Adrenal gland (tissue), 12 donors: Measurements from ENCODE around the gene TP53AIP1. TPM values are rescaled to one million over a fixed set of nuclear protein-coding genes. Genes with fewer than 3 reads are reported as not detected.

Source experiments
- DNase-seq, 7 donors: peaks; one replicate each; pipeline ENCODE4 v3.0.0-alpha.2; 2019 to 2020
- H3K27ac ChIP-seq, 5 donors: fragments of 200-600 bp; sonication (generic) in 4 of 5; 1 replicate in 3 of 5; 2 replicates in 2 of 5; pipeline versions ENCODE4 v1.5.1 to v1.8.0; 2016 to 2020; ENCODE audit warnings: mild to moderate bottlenecking in 1 of 5
- H3K27me3 ChIP-seq: fragments of 200-600 bp; 2 replicates; pipeline ENCODE4 v1.8.0; 2021
- H3K36me3 ChIP-seq, 2 donors: fragments of 200-600 bp; replicated peaks in 1 of 2; 1 replicate in 1 of 2; 2 replicates in 1 of 2; pipeline versions ENCODE4 v1.5.1 to v1.8.0; 2018 to 2022
- H3K4me1 ChIP-seq, 2 donors: fragments of 200-600 bp; replicated peaks in 1 of 2; 1 replicate in 1 of 2; 2 replicates in 1 of 2; pipeline versions ENCODE4 v1.5.1 to v1.8.0; 2018 to 2021
- H3K4me3 ChIP-seq, 4 donors: fragments of 200-600 bp; sonication (generic) in 3 of 4; one replicate each; pipeline ENCODE4 v1.5.1; 2016 to 2018
- H3K9me3 ChIP-seq, 3 donors: fragments of 200-600 bp; sonication (generic) in 1 of 3; replicated peaks in 1 of 3; 1 replicate in 2 of 3; 2 replicates in 1 of 3; pipeline versions ENCODE4 v1.5.1 to v1.8.0; 2016 to 2021
- POLR2A ChIP-seq, 2 donors: fragments of 450-650 bp; IDR thresholded peaks; one replicate each; pipeline ENCODE4 v1.6.1; 2017; ENCODE audit warnings: antibody characterized with exemption in 2 of 2, mild to moderate bottlenecking in 2 of 2, moderate library complexity in 1 of 2
- whole genome bisulfite sequencing, 4 donors: extraction: QIAGEN DNeasy Blood & Tissue Kit in 2 of 4; methylation state at CpG; one replicate each; pipeline versions ENCODE4 v1.1.5 to v1.1.7; 2013 to 2017; 5-methylcytosine and 5-hydroxymethylcytosine counted together
- intact Hi-C, 2 donors: fragments of 100-400 bp; cut with DNase I; formaldehyde crosslinking; loops; one replicate each; pipeline versions ENCODE4 v1.14.1 to v1.15.0; 2022 to 2023
- polyA plus RNA-seq, 3 donors: library from polyadenylated mRNA; stranded (reverse); fragments of 200-250 nt in 2 of 3; fragments of 350-450 nt in 1 of 3; fragmentation: Illumina TruSeq in 1 of 3; extraction: RNeasy Lipid Tissue Mini Kit (QIAGEN cat#74804) in 1 of 3; gene quantifications; one replicate each; pipeline ENCODE4 v1.2.3, GENCODE V29; 2013 to 2014
- total RNA-seq, 9 donors: library from RNA; depleted of rRNA in 4 of 9; stranded (reverse); fragments of >200 nt in 4 of 9; fragments of 120-200 nt in 1 of 9; fragmentation: NEBNext Ultra II Directional in 1 of 9; extraction: Animal tissue kit (Norgen Biotek cat#: 25700) in 1 of 9; gene quantifications; one replicate each; pipeline versions ENCODE4 v1.1.0 to v1.2.4, GENCODE V29; 2013 to 2023
- TF ChIP-seq, protein P1 (sequence below), 6 experiments: fragments of 450-650 bp in 4 of 6; fragments of 200-600 bp in 2 of 6; sonication (generic) in 1 of 6; IDR thresholded peaks; 1 replicate in 5 of 6; 2 replicates in 1 of 6; pipeline versions ENCODE4 v1.5.1 to v1.8.0; 2016 to 2021; ENCODE audit warnings: antibody characterized with exemption in 6 of 6, mild to moderate bottlenecking in 2 of 6, moderate library complexity in 1 of 6
- donor health status: healthy with polysubstance abuse.
- donor health status: Bipolar disorder and iron deficiency.
- donor health status: DM: yes; HTN: yes; CAD: no.
- donor health status: DM: no; HTN: no; CAD: no.
- donor health status: DM: no; HTN: no; CAD: no.
- donor health status: DM: yes; HTN: yes; CAD: no.

The TP53AIP1 gene
- total and polyA plus RNA-seq, 12 donors: 0.11 to 1.7 (median 0.30) TPM; not detected in 2

DNA sequence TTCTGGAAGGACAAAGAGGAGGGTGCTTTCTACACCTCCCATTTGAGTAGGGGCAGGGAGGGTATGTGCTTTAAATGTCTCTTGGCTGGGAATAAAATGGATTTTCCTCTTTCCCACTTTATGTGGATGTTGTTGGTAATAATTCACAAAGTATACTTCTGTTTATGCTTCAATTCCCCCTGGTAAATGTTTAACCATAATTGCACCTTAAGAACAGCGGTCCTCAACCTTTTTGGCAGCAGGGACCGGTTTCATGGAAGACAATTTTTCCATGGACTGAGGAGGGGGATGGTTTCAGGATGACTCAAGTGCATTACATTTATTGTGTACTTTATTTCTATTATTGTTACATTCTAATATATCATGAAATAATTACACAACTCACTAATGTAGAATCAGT lies 4.0 kb upstream of the TP53AIP1 start:
- no peak overlapping the region for H3K4me3 ChIP-seq
- H3K27ac ChIP-seq: no peak overlapping the region
- no peak for TF ChIP-seq POLR2A (IDR thresholded peaks at IDR 0.05)
- TF ChIP-seq, protein P1, sequence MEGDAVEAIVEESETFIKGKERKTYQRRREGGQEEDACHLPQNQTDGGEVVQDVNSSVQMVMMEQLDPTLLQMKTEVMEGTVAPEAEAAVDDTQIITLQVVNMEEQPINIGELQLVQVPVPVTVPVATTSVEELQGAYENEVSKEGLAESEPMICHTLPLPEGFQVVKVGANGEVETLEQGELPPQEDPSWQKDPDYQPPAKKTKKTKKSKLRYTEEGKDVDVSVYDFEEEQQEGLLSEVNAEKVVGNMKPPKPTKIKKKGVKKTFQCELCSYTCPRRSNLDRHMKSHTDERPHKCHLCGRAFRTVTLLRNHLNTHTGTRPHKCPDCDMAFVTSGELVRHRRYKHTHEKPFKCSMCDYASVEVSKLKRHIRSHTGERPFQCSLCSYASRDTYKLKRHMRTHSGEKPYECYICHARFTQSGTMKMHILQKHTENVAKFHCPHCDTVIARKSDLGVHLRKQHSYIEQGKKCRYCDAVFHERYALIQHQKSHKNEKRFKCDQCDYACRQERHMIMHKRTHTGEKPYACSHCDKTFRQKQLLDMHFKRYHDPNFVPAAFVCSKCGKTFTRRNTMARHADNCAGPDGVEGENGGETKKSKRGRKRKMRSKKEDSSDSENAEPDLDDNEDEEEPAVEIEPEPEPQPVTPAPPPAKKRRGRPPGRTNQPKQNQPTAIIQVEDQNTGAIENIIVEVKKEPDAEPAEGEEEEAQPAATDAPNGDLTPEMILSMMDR (IDR thresholded peaks at IDR 0.05): no peak
- 86 to 100% (median 92%) methylated on average over 2 of the region's 2 CpGs for WGBS, 4 donors
- H3K36me3 ChIP-seq: no peaks in the 10 kb centered on the region
- intact Hi-C loops: no loop called here
- H3K4me1 ChIP-seq: no peaks in the 10 kb centered on the region
- H3K27me3 ChIP-seq: no peaks in the 10 kb centered on the region
- no peaks in the 10 kb centered on the region for H3K9me3 ChIP-seq
- DNase-seq: no peak

DNA sequence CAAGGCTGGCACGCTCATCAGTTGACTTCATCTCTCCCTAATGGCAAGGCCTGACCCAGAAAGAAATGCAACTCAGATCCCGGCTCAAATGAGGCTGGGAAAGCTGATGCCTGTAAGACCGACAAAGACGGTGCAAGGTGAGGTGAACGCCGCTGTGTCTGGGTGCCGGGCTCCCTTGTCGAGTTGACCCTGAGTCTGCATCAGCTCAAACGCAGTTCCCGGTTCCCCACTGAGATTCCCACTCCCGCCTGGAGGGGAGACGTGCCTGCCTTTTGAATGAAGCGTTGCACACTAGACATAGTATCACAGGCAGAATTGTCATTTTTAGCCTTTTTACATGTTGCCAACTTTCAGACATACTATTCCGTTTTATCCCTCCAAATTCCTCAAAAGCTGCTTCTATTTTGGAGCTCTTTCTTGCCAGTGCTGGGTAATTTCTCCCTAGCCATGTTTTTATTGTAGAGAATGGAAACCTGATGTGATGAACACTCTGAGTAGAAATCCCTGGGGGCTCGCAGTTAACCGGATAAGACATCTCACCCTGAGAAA lies 831 bp upstream of the TP53AIP1 start:
- no peak overlapping the region for H3K27ac ChIP-seq
- no peaks in the 10 kb centered on the region for H3K4me1 ChIP-seq
- no peaks in the 10 kb centered on the region for H3K36me3 ChIP-seq
- no peak overlapping the region for H3K4me3 ChIP-seq
- DNase-seq: no peak
- TF ChIP-seq, protein P1 (IDR thresholded peaks at IDR 0.05): no peak
- no peak for TF ChIP-seq POLR2A (IDR thresholded peaks at IDR 0.05)
- 60 to 70% (median 64%) methylated on average over 9 to 16 of the region's 16 CpGs for WGBS, 4 donors
- H3K27me3 ChIP-seq: no peaks in the 10 kb centered on the region
- intact Hi-C loops: no loop called here
- no peaks in the 10 kb centered on the region for H3K9me3 ChIP-seq

DNA sequence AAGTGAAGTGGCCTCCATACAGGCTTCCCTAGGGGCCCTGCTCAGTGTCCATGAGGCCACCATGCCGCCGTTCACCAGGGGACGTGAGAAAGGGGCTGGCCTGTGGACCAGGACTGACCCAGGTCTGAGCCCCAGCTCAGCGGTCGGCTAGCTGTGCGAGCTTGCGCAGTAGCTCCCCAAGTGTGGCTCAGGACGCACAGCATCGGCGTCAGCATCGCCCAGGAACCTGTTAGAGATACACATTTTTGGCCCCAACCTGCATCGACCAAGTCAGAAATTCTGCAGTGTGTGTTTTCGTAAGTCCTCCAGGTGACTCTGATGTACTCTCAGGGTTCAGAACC lies 429 bp downstream of the TP53AIP1 start:
- DNase-seq: no peak
- Histone ChIP-seq H3K4me1 (no peaks in the 10 kb centered on the region), H3K36me3 (no peaks in the 10 kb centered on the region), H3K9me3 (no peaks in the 10 kb centered on the region), H3K27me3 (no peaks in the 10 kb centered on the region), H3K27ac (no peak overlapping the region), H3K4me3 (no peak overlapping the region)
- TF ChIP-seq, protein P1 (IDR thresholded peaks at IDR 0.05): no peak
- no peak for TF ChIP-seq POLR2A (IDR thresholded peaks at IDR 0.05)
- WGBS, 4 donors: 93 to 98% (median 98%) methylated on average over 10 to 13 of the region's 13 CpGs; no CpG with 5 or more reads in 1 of the 4 donors
- intact Hi-C loops: no loop called here

DNA sequence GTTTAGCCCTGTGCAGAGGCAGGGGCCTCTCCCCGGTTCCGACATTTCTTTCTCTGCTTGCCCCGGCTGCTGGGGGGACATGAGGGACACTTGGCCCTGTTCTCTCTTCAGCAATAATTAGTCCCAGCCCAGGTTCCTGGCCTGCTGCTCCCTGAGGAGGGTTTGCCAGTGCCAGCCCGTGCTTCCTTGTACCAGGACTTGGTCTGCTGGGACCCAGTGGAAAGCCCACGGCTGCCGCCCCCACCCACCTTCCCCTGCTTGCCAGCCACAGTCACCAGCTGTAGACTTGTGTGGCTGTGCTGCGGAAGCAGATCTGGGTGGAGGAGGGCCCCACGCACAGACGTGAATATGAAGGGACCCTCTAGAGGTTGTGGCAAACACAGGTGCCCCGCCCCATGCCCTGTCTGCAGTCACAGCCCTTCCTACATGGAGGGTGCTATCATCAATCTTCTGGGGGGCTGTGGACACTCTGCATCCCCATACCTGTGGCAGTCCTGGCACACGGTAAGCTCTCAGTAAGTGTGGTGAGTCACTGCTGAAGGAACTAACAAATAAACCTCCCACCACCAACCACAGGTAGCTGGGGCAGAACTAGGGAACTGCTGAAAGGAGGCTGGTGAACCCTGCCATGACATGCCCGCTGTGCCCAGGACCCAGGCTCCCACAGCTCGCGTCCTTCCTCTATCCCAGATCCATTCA lies 949 bp downstream of the TP53AIP1 start:
- H3K36me3 ChIP-seq: no peaks in the 10 kb centered on the region
- no peaks in the 10 kb centered on the region for H3K9me3 ChIP-seq
- no peaks in the 10 kb centered on the region for H3K4me1 ChIP-seq
- TF ChIP-seq, protein P1 (IDR thresholded peaks at IDR 0.05): no peak
- no peak for TF ChIP-seq POLR2A (IDR thresholded peaks at IDR 0.05)
- DNase-seq: no peak
- H3K27me3 ChIP-seq: no peaks in the 10 kb centered on the region
- 82 to 95% (median 92%) methylated on average over 5 to 14 of the region's 14 CpGs for WGBS, 4 donors
- intact Hi-C loops: no loop called here
- H3K4me3 ChIP-seq: no peak overlapping the region
- no peak overlapping the region for H3K27ac ChIP-seq
